Brain pericyte (primary cell): ENCODE results near the gene SESN3.

Source experiments
- DNase-seq: peaks from one replicate; pipeline ENCODE4 v3.0.0-alpha.2; 2012; ENCODE audit warnings: low read depth, low spot score

Gene SESN3

DNA sequence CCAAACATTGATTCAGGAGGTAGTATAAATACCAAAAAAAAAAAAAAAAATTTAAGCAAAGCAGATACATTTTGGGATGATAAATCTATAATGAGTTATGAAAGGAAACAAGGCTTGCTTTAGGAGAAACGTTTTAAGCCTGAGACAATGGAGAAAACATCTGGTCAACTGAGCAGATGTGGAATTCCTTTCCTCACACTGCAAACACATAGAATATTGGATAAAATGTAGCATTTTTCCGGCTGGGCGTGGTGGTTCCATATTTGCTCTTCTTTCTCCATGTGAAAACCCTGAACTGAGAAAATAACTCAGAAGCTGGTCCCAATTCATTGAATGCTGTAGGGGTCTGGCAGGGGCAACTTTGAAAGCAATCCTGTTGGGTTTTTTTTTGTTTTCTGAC is 107.4 kb downstream of the SESN3 start:
- no peak for DNase-seq

DNA sequence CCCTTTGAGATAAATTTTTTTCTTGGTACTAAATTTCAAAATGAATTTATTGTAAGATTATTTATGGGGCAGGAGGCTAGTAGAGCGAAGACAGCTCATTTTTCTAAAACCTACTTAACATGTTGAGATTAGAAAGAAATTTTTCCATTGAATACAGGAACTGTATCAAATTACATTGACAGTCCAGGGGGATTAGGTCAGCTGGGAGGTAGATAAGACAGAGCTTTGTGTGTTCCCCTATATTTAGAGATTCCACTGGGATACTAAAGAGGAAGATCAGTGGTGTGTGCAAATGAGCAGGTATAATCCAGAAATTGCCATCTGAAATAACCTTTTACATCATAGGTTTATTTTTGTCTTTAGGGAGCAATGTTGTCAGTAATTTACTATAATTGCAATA is 109.3 kb downstream of the SESN3 start:
- DNase-seq, result no peak

DNA sequence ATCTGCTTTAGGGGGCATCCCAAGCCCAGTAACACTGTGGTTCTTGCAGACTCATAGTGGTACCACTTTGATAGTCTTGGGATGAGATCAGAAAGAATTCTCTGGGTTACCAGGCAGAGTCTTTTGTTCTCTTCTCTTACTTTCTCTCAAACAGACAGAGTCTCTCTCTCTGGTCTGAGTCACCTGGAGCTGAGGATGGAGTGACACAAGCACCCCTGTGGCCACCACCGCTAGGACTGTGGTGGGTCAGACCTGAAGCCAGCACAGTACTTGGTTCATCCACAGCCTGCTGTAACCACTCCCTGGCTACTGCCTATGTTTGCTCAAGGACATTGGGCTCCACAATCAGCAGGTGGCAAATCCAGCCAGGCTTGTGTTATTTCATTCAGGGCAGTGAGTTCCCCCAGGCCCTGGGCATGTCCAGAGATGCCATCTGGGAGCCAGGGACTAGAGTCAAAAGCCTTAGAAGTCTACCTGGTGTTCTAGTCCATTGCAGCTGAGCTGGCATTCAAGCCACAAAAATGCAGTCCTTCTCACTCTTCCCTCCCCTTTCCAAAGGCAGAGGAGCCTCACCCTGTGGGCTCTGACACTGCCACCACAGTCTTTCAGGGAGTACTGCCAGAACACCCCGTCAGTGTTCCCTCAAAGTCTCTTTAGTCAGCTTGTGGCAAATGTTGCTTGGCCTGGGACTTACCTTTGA is 111.5 kb downstream of the SESN3 start:
- DNase-seq, result no peak

DNA sequence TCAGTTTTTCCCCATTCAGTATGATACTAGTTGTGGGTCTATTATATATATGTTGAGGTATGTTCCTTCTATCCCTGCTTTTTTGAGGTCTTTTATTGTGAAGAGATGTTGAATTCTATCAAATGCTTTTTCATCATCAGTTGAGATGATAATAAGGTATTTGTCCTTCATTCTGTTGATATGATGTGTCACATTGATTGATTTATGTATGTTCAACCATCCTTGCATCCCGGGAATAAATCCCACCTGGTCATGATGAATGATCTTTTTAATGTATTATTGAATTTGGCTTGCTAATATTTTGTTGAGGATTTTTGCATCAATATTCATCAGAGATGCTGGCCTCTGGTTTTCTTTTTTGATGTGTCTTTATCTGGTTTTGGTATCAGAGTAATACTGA is 115.4 kb downstream of the SESN3 start:
- no peak for DNase-seq
